ENCODE measurements around the gene HUNK.
A peak's percentile ranks its signal among the peaks of the same experiment; 100 is the strongest.

HUNK gene

GRCh38 chr21:32003411-32003810, 130.6 kb downstream of the HUNK start:
- H3K27ac ChIP-seq: no peak overlapping the region
- TF ChIP-seq, protein P1, sequence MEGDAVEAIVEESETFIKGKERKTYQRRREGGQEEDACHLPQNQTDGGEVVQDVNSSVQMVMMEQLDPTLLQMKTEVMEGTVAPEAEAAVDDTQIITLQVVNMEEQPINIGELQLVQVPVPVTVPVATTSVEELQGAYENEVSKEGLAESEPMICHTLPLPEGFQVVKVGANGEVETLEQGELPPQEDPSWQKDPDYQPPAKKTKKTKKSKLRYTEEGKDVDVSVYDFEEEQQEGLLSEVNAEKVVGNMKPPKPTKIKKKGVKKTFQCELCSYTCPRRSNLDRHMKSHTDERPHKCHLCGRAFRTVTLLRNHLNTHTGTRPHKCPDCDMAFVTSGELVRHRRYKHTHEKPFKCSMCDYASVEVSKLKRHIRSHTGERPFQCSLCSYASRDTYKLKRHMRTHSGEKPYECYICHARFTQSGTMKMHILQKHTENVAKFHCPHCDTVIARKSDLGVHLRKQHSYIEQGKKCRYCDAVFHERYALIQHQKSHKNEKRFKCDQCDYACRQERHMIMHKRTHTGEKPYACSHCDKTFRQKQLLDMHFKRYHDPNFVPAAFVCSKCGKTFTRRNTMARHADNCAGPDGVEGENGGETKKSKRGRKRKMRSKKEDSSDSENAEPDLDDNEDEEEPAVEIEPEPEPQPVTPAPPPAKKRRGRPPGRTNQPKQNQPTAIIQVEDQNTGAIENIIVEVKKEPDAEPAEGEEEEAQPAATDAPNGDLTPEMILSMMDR (conservative IDR thresholded peaks at IDR 0.05): no peak

- TF ChIP-seq, protein P1 (conservative IDR thresholded peaks at IDR 0.05): no peak
- H3K27ac ChIP-seq: no peak overlapping the region
These were observed 131.5 kb downstream of the HUNK start for GRCh38 chr21:32004291-32004690.

GRCh38 chr21:32007456-32007855, 134.6 kb downstream of the HUNK start:
- no peak overlapping the region for H3K27ac ChIP-seq

DNA sequence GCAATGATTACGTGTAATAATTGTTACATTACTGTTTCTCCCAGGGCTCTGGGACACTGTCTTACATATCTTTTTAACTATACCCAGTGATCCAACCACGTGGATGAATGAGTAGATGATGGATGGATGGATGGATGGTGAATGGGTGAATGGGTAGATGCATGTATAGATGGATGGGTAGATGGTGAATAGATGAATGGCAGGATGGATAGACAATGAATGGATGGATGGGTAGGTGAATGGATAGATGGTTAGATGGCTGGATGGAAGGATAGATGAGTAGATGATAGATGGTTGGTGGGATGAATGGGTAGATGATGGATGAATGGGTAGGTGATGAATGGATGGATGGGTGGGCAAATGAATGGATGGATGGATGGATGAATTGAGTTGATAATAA, 135.9 kb downstream of the HUNK start:
- H3K27ac ChIP-seq: peak overlapping the region; percentile 60
- TF ChIP-seq, protein P1 (conservative IDR thresholded peaks at IDR 0.05): no peak

More at GRCh38 chr21:32007456-32007855, 134.6 kb downstream of the HUNK start:
- TF ChIP-seq, protein P1 (conservative IDR thresholded peaks at IDR 0.05): no peak

DNA sequence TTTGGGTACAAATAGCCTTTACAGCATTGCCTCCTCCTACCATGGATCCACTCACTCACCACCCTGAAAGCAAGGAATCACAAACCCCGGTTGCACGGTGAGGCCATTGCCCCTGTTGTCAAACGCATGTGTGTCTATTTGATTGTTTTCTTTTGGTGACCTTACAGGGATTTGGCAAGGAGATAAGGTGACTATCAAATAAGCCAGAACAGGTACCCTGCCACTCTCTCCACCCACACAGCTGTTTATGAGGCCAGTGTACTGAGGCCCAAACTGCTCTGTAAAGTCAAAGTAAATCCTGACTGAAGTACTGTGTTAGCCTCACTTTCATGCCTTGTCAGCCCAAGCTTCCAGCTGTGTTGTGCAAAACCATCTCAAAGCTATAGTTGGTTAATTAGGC, 136.4 kb downstream of the HUNK start:
- TF ChIP-seq, protein P1 (conservative IDR thresholded peaks at IDR 0.05): no peak
- peak overlapping the region; percentile 60 for H3K27ac ChIP-seq

- no peak overlapping the region; the same call in 1 of the 2 replicates for H3K27ac ChIP-seq
- TF ChIP-seq, protein P1 (conservative IDR thresholded peaks at IDR 0.05): no peak
These were observed 142.8 kb downstream of the HUNK start for GRCh38 chr21:32015461-32016139.

GRCh38 chr21:32018381-32018780, 145.6 kb downstream of the HUNK start:
- TF ChIP-seq, protein P1 (conservative IDR thresholded peaks at IDR 0.05): no peak
- no peak overlapping the region; the same call in 1 of the 2 replicates for H3K27ac ChIP-seq
